MCF 10A (cell line): Measurements from ENCODE around the gene PLXNC1. TPM values are rescaled to one million over a fixed set of nuclear protein-coding genes. Genes with fewer than 3 reads are reported as not detected.

Experiments used
- BruUV-seq: library from RNA; stranded (reverse); fragments of 400-500 nt; replicated peaks from 2 replicates; lab custom pipeline; 2021; lab: Mats Ljungman, UMichigan
- CTCF ChIA-PET: fragments of 300-600 bp; sonication (Branson Sonifier 250); formaldehyde crosslinking; extraction: SDS; loops from one replicate; lab custom pipeline; 2021; ENCODE audit warnings: antibody characterized with exemption, inconsistent platforms; lab: Yijun Ruan, JAX
- POLR2A ChIA-PET: fragments of 300-600, 350-650 bp; sonication (Branson Sonifier 250); formaldehyde crosslinking; extraction: SDS; loops from one replicate; lab custom pipeline; 2020; ENCODE audit warnings: antibody characterized with exemption, inconsistent platforms; lab: Yijun Ruan, JAX
- DNase-seq: peaks from one replicate; pipeline ENCODE4 v3.0.0-alpha.2; 2018; ENCODE audit not compliant: unreplicated experiment
- H3K27ac Mint-ChIP-seq: one replicate; pipeline ENCODE4 v1.8.0; 2022; ENCODE audit warnings: mild to moderate bottlenecking, low read depth, mixed read lengths; ENCODE audit not compliant: unreplicated experiment
- H3K27me3 Mint-ChIP-seq: one replicate; pipeline ENCODE4 v1.8.0; 2022; ENCODE audit warnings: mixed read lengths; ENCODE audit not compliant: insufficient read depth, unreplicated experiment
- H3K36me3 Mint-ChIP-seq: one replicate; pipeline ENCODE4 v1.8.0; 2022; ENCODE audit warnings: mild to moderate bottlenecking, moderate library complexity, mixed read lengths; ENCODE audit not compliant: insufficient read depth, unreplicated experiment
- H3K4me1 Mint-ChIP-seq: one replicate; pipeline ENCODE4 v1.8.0; 2022; ENCODE audit warnings: mixed read lengths; ENCODE audit not compliant: insufficient read depth, unreplicated experiment
- H3K4me3 Mint-ChIP-seq: one replicate; pipeline ENCODE4 v1.8.0; 2022; ENCODE audit warnings: mild to moderate bottlenecking, moderate library complexity, mixed read lengths; ENCODE audit not compliant: unreplicated experiment
- H3K9me3 Mint-ChIP-seq: one replicate; pipeline ENCODE4 v1.8.0; 2022; ENCODE audit warnings: mixed read lengths; ENCODE audit not compliant: unreplicated experiment
- intact Hi-C: fragments of 100-400 bp; cut with micrococcal nuclease; formaldehyde crosslinking; loops from 2 replicates; pipeline ENCODE4 v1.14.1; 2022
- total RNA-seq: library from RNA; stranded (reverse); gene quantifications from 2 replicates; pipeline ENCODE4 v1.2.3, GENCODE V29; 2022
- TF ChIP-seq, protein P1 (sequence below): fragments of 200-600 bp; IDR thresholded peaks from one replicate; pipeline ENCODE4 v1.8.0; 2022; ENCODE audit warnings: antibody characterized with exemption, mild to moderate bottlenecking; ENCODE audit not compliant: unreplicated experiment

PLXNC1 gene
- total RNA-seq, 1 experiment from 2014 or later: 2.4 TPM

DNA sequence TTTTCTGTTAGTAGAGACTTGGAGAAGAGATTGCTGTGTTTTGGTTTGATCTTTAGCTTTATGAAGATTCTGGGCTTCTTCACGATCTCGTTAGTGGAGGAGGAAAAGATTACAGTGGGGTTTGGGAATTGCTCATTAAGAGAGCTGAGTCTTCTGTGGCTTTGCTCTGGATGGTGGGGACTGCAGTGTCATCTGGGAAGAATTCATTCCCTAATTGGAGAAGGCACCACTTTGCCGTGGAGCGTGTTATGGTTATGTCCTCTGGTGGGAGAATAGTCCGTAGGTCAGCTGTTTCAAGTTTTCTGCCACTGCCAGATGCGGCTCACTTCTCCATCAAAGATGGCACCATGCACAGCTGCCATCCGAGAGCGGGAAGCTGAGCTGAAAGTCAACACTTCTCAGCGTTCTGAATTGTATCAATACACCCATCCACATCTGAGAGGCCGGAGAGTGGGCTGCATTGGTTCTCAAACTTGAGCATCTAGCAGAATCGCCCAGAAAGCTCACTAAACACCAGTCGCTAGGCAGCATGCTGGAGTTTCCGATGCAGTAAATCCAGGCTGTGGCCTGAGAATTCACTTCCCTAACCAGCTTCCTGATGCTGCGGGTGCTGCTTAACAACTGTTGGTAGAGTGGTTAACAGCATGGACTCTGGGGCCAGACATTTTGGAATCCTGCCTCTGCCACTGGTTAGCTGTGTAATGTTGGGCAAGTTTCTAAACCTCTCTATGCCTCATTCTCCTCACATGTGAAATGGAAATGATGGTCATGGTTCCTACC, 117.8 kb downstream of the PLXNC1 start:
- Mint-ChIP-seq H3K9me3 (no peaks in the 10 kb centered on the region), H3K36me3 (peaks cover 6% of the 10 kb centered on the region), H3K27me3 (no peaks in the 10 kb centered on the region), H3K4me1 (peaks cover 13% of the 10 kb centered on the region), H3K4me3 (no peak overlapping the region), H3K27ac (no peak overlapping the region)
- intact Hi-C loops: loop anchor here (10.0 kb wide), 1 partner anchor 131 kb away; no protein-coding TSS in a partner anchor
- ChIA-PET CTCF (interaction anchor here (1.1 kb wide), 1 partner anchor 132 kb away, joined by 3 read pairs; no protein-coding TSS in a partner anchor), POLR2A (no interaction called here)
- no TSS peak for BruUV-seq
- no peak for DNase-seq
- TF ChIP-seq, protein P1, sequence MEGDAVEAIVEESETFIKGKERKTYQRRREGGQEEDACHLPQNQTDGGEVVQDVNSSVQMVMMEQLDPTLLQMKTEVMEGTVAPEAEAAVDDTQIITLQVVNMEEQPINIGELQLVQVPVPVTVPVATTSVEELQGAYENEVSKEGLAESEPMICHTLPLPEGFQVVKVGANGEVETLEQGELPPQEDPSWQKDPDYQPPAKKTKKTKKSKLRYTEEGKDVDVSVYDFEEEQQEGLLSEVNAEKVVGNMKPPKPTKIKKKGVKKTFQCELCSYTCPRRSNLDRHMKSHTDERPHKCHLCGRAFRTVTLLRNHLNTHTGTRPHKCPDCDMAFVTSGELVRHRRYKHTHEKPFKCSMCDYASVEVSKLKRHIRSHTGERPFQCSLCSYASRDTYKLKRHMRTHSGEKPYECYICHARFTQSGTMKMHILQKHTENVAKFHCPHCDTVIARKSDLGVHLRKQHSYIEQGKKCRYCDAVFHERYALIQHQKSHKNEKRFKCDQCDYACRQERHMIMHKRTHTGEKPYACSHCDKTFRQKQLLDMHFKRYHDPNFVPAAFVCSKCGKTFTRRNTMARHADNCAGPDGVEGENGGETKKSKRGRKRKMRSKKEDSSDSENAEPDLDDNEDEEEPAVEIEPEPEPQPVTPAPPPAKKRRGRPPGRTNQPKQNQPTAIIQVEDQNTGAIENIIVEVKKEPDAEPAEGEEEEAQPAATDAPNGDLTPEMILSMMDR: no peak

DNA sequence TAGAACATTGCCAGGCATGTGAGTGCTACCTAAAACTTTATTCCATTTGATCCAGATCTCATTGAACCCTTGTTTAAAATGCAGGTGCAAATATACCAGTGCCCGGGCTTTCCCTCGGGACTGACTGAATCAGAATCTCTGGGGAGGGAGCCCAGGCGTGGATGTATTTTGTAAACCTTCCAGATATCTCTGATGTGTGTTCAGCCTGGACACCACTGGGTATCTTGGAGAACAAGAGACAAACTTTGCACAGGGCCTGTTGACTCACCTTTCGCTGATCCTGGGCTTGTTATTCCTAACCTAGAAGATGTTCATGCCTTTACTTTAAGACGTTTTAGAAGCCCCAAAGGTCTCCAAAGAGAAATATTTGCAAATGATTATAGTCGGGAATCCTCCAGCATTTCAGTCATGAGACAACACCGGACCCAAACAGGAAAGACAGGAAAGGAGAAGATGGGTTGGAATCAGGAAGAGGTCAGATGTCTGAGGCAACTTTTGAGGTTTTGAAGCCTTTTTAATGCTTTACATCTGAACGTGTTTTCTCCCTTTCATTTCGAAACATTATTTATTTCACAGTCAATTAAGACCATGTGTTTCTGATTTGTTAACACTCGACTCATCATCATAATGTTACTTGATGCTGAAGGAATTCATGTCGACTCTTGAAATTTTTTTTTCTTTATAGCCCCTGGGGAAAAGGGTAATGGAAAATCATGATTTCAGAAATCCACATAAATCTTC, 118.6 kb downstream of the PLXNC1 start:
- ChIA-PET POLR2A (no interaction called here), CTCF (interaction anchor here (1.1 kb wide), 1 partner anchor 132 kb away, joined by 3 read pairs; no protein-coding TSS in a partner anchor)
- intact Hi-C loops: loop anchor here (10.0 kb wide), 1 partner anchor 132 kb away; no protein-coding TSS in a partner anchor
- DNase-seq: no peak
- H3K4me3 Mint-ChIP-seq: no peak overlapping the region
- H3K4me1 Mint-ChIP-seq: peaks cover 12% of the 10 kb centered on the region
- H3K36me3 Mint-ChIP-seq: peaks cover 6% of the 10 kb centered on the region
- BruUV-seq: no TSS peak
- no peak overlapping the region for H3K27ac Mint-ChIP-seq
- TF ChIP-seq, protein P1: no peak
- H3K9me3 Mint-ChIP-seq: no peaks in the 10 kb centered on the region
- no peaks in the 10 kb centered on the region for H3K27me3 Mint-ChIP-seq

DNA sequence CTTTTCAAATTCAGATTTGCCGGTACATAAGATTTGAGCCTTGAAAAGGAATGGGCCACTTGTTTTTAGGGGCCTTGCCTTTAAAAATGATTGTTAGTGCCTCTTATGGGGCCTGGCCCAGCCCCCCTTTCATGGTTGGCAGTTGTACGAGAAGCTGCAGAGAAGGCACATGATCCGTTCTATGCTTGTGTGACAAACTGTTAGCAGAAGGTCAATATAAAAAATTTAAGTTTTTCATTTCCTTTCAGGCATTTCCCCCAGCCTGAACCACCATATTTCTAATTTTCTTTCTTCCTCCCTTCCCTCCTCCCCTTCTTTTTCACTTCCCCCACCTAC, 119.1 kb downstream of the PLXNC1 start:
- intact Hi-C loops: loop anchor here (10.0 kb wide), 1 partner anchor 133 kb away; no protein-coding TSS in a partner anchor
- TF ChIP-seq, protein P1: no peak
- no peak overlapping the region for H3K4me3 Mint-ChIP-seq
- BruUV-seq: no TSS peak
- H3K4me1 Mint-ChIP-seq: peaks cover 7% of the 10 kb centered on the region
- no peak overlapping the region for H3K27ac Mint-ChIP-seq
- no peaks in the 10 kb centered on the region for H3K9me3 Mint-ChIP-seq
- DNase-seq: no peak
- peaks cover 8% of the 10 kb centered on the region for H3K36me3 Mint-ChIP-seq
- CTCF ChIA-PET: no interaction called here
- no peaks in the 10 kb centered on the region for H3K27me3 Mint-ChIP-seq
- POLR2A ChIA-PET: no interaction called here

DNA sequence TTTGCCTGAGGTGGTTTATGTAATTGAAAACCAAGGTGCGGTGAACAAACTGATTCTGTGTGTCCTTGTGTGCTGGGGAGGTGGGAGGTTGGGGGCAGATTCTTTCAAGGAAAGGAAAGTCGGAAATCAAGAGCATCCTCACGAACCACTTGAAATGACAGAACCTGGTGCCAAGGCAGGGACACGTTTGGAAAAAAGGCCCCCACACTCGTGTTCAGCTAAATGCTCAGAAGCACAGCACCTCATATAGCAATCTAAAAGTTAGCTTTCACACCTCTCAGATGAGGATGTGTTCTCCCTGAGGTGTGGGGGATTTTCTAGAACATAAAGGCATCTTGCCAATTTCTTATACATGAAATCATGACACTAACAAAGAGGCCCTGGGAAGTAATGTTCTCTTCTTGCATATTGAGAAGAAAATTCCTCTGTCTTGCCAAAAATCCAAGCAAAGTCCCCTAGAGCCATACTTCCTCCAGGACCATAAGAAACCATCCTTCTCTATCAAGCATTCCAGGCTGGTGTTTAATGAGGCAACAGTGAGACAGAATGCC, 119.6 kb downstream of the PLXNC1 start:
- ChIA-PET CTCF (no interaction called here), POLR2A (no interaction called here)
- TF ChIP-seq, protein P1: no peak
- Mint-ChIP-seq H3K36me3 (peaks cover 11% of the 10 kb centered on the region), H3K4me3 (no peak overlapping the region), H3K4me1 (peaks cover 4% of the 10 kb centered on the region), H3K9me3 (no peaks in the 10 kb centered on the region), H3K27me3 (no peaks in the 10 kb centered on the region), H3K27ac (no peak overlapping the region)
- no TSS peak for BruUV-seq
- intact Hi-C loops: loop anchor here (10.0 kb wide), 1 partner anchor 133 kb away; no protein-coding TSS in a partner anchor
- no peak for DNase-seq
